GM20000 (cell line): ENCODE measurements around the gene C10orf95.

Experiments used
- DNase-seq: peaks from one replicate; pipeline ENCODE4 v3.0.0; 2012; ENCODE audit warnings: low spot score
- TF ChIP-seq, protein P1 (sequence below): IDR thresholded peaks from 2 replicates; pipeline ENCODE4 v1.5.1; 2012; ENCODE audit warnings: mild to moderate bottlenecking, control low read depth; ENCODE audit errors: extremely low read depth, missing control alignments

C10orf95 gene

DNA sequence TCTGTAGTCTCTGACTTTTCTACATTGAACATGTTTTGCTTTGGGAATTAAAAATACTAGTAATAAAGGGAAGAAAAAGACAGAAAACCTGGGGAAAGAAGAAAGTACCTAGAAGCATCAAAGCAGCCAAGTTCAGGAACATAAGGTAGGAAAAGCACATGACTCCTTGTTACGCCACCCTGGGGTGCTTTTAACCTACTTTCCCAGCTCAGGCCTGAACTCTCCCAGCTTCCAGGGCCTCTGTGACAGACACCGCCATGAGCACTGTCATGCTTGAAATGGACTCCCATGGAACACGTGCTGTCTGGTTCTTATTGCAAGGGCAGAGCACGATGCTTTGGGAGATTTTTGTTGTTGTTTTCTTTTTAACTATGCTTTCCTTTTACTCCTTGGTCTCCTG, 39.8 kb upstream of the C10orf95 start:
- TF ChIP-seq, protein P1, sequence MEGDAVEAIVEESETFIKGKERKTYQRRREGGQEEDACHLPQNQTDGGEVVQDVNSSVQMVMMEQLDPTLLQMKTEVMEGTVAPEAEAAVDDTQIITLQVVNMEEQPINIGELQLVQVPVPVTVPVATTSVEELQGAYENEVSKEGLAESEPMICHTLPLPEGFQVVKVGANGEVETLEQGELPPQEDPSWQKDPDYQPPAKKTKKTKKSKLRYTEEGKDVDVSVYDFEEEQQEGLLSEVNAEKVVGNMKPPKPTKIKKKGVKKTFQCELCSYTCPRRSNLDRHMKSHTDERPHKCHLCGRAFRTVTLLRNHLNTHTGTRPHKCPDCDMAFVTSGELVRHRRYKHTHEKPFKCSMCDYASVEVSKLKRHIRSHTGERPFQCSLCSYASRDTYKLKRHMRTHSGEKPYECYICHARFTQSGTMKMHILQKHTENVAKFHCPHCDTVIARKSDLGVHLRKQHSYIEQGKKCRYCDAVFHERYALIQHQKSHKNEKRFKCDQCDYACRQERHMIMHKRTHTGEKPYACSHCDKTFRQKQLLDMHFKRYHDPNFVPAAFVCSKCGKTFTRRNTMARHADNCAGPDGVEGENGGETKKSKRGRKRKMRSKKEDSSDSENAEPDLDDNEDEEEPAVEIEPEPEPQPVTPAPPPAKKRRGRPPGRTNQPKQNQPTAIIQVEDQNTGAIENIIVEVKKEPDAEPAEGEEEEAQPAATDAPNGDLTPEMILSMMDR: no peak
- no peak for DNase-seq

DNA sequence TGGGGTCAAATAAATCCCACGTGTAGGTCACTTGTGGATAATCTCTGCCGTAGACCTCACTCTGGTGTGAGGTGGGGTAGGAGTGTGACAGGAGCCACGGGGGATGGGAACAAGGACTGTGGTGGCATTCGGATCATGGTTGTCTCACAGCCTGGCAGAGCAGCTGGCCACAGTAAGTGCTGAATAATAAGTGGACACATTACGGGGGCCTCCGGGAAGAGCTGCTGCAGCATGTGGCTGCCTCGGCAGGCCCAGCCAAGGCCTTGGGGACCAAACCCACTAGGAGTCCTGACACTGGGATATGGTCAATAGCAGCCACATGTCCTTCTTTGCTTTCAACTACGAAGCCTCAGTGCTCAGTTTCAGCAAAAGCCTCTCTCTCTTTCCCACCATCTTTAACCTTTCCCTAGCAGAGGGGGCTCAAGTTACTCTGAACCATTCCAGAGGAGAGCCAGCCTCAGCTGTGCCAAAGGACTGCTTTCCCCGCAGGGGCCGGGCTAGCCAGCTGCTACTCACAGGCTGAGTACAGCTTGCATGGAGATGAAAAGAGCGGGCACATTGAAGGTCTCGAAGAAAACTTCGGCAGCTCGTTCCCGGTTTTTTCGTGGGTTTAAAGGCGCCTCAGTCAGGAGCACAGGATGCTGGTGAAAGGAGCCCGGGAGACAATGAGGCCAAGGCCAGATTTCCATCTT, 33.9 kb upstream of the C10orf95 start:
- DNase-seq: no peak
- TF ChIP-seq, protein P1: no peak

DNA sequence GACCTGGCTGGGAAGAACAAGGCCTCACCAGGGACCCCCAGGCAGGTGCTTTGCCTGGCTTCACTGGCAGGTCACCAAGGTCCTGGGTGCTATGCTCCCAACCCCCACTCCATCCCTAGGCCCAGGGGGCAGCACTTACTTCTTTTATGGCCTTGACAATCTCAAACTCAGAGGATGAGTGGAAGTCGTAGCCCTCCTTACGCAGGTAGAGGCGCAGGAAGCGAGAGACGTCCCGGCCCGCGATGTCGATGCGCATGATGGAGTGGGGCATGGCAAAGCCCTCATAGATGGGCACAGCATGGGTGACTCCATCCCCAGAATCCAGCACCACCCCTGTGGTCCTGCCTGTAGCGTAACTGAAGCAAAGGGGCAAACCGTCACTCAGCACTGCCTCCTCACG, 32.7 kb upstream of the C10orf95 start:
- TF ChIP-seq, protein P1: no peak
- no peak for DNase-seq

DNA sequence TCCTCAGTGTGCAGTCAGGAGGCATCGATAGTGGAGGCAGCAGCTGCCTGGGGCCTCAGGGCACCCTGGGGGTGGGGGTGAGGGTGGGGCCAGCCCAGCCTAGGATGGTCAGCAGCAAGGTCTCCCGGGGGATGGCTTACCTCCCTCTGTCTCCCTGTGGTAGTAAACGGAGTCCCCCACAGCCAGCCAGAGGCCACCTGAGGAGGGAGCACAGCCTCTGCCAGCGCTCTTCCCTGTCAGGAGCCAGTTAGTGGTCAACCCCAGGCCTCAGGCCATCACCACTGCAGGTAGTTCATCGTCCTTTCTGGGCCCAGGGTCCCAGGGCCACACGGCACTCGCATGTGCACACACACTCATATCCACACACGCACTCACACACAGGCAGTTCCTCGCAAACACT, 29.1 kb upstream of the C10orf95 start:
- TF ChIP-seq, protein P1: no peak
- DNase-seq: no peak

DNA sequence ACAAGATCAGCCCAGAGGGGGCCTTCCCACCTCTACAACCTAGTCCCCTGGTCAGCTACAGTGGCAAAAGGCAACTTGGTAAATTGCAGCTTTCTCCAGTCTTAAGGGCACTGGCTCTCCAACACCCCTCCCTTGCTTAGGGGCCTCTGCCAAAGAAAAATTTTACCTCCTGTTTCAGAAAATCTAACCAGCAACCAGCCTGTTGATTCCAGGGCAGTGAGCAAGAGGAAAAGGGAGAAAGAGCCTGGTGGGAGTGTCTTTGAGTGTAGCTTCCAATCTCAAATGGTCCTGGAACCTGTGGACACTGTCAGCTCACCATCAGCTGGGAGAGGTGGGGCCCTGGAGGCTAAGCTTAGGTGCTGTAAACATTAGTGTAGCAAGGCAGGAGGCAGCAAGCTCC, 28.3 kb upstream of the C10orf95 start:
- DNase-seq: no peak
- TF ChIP-seq, protein P1: no peak

DNA sequence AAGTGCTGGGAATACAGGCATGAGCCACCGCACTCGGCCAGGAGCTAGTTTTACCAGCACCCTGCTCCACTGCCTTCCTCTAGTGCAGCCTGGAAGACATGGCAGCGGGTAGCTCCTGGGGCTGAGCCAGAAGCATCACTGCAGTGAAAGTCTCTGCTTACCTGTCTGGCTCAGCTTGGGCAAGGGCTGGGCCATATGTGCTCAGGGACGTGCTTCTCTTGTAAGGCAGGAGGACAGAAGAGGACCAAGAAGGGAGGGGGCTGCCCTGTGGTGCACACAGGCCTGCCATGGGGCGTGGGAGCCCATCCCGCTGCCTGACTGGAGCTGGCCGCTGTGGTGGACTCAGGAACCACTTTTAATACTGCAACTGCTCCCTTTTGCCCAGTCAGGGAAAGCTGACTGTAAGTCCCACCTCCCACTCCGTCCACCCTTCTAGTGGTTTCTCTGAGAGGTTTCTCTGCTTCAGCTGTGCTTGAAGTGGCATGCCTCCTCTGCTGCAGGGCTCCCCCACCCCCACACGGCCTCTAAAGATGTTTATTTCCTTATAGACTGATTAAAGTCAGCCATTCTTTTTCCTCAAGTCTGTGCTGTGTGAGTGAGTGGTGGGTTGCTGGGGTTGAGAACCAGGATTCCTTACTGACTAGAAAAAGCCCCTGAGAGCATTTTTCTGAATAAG, 25.3 kb upstream of the C10orf95 start:
- DNase-seq: no peak
- TF ChIP-seq, protein P1: no peak

DNA sequence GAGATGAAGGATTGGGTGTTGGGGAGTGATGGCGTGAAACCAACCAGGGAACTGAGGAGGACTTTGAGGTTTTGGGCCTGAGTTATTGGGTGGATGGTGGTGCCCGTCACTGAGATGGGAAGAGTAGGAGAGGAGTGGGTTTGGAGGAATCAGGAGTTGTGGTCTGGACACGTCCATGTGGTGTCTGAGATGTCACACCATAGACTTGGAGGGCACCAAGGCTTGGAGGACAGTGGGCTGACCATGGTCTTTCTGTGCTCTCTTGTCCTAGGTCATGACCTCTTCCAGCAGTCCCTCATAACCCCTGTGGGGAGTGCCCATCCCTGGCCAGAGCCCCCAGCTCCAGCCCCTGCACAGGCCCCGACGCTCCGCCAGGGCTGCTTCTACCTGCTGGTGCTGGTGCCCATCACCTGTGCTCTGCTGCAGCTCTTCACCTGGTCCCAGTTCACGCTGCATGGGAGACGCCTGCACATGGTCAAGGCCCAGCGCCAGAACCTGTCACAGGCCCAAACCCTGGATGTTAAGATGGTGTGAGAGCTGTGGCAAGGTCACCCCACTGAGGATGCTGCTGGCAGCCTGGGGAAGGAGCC, 24.2 kb upstream of the C10orf95 start:
- TF ChIP-seq, protein P1: no peak
- DNase-seq: no peak
